Adipocyte (in vitro differentiated cells): ENCODE data around the gene PDX1.

Experiments
- DNase-seq: peaks from one replicate; pipeline ENCODE4 v3.0.0-alpha.2; 2015; ENCODE audit warnings: low read depth
- H3K27me3 ChIP-seq: replicated peaks from 2 replicates; pipeline ENCODE4 v1.7.0; 2013; ENCODE audit warnings: mild to moderate bottlenecking, low read length, moderate library complexity; ENCODE audit not compliant: control insufficient read depth, insufficient read depth
- H3K36me3 ChIP-seq: 2 replicates; pipeline ENCODE4 v1.7.0; 2013; ENCODE audit warnings: low read length, mild to moderate bottlenecking, moderate library complexity; ENCODE audit not compliant: control insufficient read depth, insufficient read depth, severe bottlenecking
- H3K4me1 ChIP-seq: 2 replicates; pipeline ENCODE4 v1.7.0; 2013; ENCODE audit warnings: mild to moderate bottlenecking, low read length, moderate library complexity; ENCODE audit not compliant: control insufficient read depth, insufficient read depth
- H3K4me3 ChIP-seq: 2 replicates; pipeline ENCODE4 v1.7.0; 2013; ENCODE audit warnings: mild to moderate bottlenecking, low read length, moderate library complexity
- H3K9ac ChIP-seq: 2 replicates; pipeline ENCODE4 v1.7.0; 2013; ENCODE audit warnings: mild to moderate bottlenecking, low read length, moderate library complexity
- H3K9me3 ChIP-seq: 2 replicates; pipeline ENCODE4 v1.7.0; 2013; ENCODE audit warnings: mild to moderate bottlenecking, low read length, moderate library complexity; ENCODE audit not compliant: control insufficient read depth

Gene PDX1

GRCh38 chr13:27968316-27969081, 48.7 kb downstream of the PDX1 start:
- Histone ChIP-seq H3K9me3 (no peaks in the 10 kb centered on the region), H3K9ac (no peak overlapping the region), H3K4me1 (no peaks in the 10 kb centered on the region), H3K36me3 (no peaks in the 10 kb centered on the region), H3K27me3 (peaks cover 82% of the 10 kb centered on the region), H3K4me3 (no peak overlapping the region)
- no peak for DNase-seq

- H3K36me3 ChIP-seq, result no peaks in the 10 kb centered on the region
- no peak within 1 kb of the TSS for H3K9ac ChIP-seq
- no peak within 1 kb of the TSS for H3K4me3 ChIP-seq
- peaks cover under 1% of the 10 kb centered on the region for H3K9me3 ChIP-seq
- H3K27me3 ChIP-seq, result peaks cover 80% of the 10 kb centered on the region
- DNase-seq, result no peak
- no peaks in the 10 kb centered on the region for H3K4me1 ChIP-seq
These were observed 49.5 kb downstream of the PDX1 start, which contains the start of gene CDX2 for GRCh38 chr13:27969082-27969865. Gene CDX2 (minus strand): TSS chr13:27969315. CDS start chr13:27969006, 309 bp downstream.

- Histone ChIP-seq H3K27me3 (peaks cover 79% of the 10 kb centered on the region), H3K4me1 (no peaks in the 10 kb centered on the region), H3K4me3 (no peak overlapping the region), H3K36me3 (no peaks in the 10 kb centered on the region), H3K9ac (no peak overlapping the region), H3K9me3 (peaks cover 4% of the 10 kb centered on the region)
- no peak for DNase-seq
These were observed 50.0 kb downstream of the PDX1 start for GRCh38 chr13:27969866-27970229.

- H3K4me1 ChIP-seq, result no peaks in the 10 kb centered on the region
- DNase-seq, result no peak
- H3K27me3 ChIP-seq, result peaks cover 79% of the 10 kb centered on the region
- H3K9ac ChIP-seq, result no peak overlapping the region
- H3K4me3 ChIP-seq, result no peak overlapping the region
- H3K36me3 ChIP-seq, result no peaks in the 10 kb centered on the region
- peaks cover 4% of the 10 kb centered on the region for H3K9me3 ChIP-seq
These were observed 50.8 kb downstream of the PDX1 start for GRCh38 chr13:27970382-27971235.

GRCh38 chr13:27971236-27971645, 51.4 kb downstream of the PDX1 start:
- no peak overlapping the region for H3K4me3 ChIP-seq
- peaks cover 4% of the 10 kb centered on the region for H3K9me3 ChIP-seq
- H3K36me3 ChIP-seq, result no peaks in the 10 kb centered on the region
- DNase-seq, result no peak
- peaks cover 79% of the 10 kb centered on the region for H3K27me3 ChIP-seq
- H3K4me1 ChIP-seq, result no peaks in the 10 kb centered on the region
- no peak overlapping the region for H3K9ac ChIP-seq

- H3K9me3 ChIP-seq, result peaks cover 4% of the 10 kb centered on the region
- peaks cover 82% of the 10 kb centered on the region for H3K27me3 ChIP-seq
- H3K4me1 ChIP-seq, result no peaks in the 10 kb centered on the region
- no peaks in the 10 kb centered on the region for H3K36me3 ChIP-seq
- DNase-seq, result no peak
- no peak overlapping the region for H3K9ac ChIP-seq
- H3K4me3 ChIP-seq, result no peak overlapping the region
These were observed 52.1 kb downstream of the PDX1 start for GRCh38 chr13:27971776-27972477.

- Histone ChIP-seq H3K9me3 (peaks cover 4% of the 10 kb centered on the region), H3K9ac (no peak overlapping the region), H3K36me3 (no peaks in the 10 kb centered on the region), H3K4me1 (no peaks in the 10 kb centered on the region), H3K27me3 (peaks cover 82% of the 10 kb centered on the region), H3K4me3 (no peak overlapping the region)
- no peak for DNase-seq
These were observed 52.6 kb downstream of the PDX1 start for GRCh38 chr13:27972478-27972820.

GRCh38 chr13:27973291-27973690, 53.5 kb downstream of the PDX1 start:
- no peak for DNase-seq
- H3K4me3 ChIP-seq, result no peak overlapping the region
- peaks cover 82% of the 10 kb centered on the region for H3K27me3 ChIP-seq
- peaks cover 4% of the 10 kb centered on the region for H3K9me3 ChIP-seq
- H3K9ac ChIP-seq, result no peak overlapping the region
- no peaks in the 10 kb centered on the region for H3K36me3 ChIP-seq
- H3K4me1 ChIP-seq, result no peaks in the 10 kb centered on the region

- Histone ChIP-seq H3K27me3 (peaks cover 83% of the 10 kb centered on the region), H3K36me3 (no peaks in the 10 kb centered on the region), H3K4me1 (no peaks in the 10 kb centered on the region), H3K4me3 (no peak overlapping the region), H3K9ac (no peak overlapping the region), H3K9me3 (peaks cover 4% of the 10 kb centered on the region)
- DNase-seq, result no peak
These were observed 54.3 kb downstream of the PDX1 start for GRCh38 chr13:27973961-27974662.
